ENCODE results near the gene KCNIP4. TPM values are rescaled to one million over a fixed set of nuclear protein-coding genes. Genes with fewer than 3 reads are reported as not detected.
A peak's percentile ranks its signal among the peaks of the same experiment; 100 is the strongest.

Gene KCNIP4
- total and polyA plus RNA-seq, 12 donors = 0.15 TPM; not detected in 11

GRCh38 chr4:21778702-21779101 lies 169.9 kb downstream of the KCNIP4 start:
- DNase-seq (no peak), ATAC-seq (no peak)
- H3K9me3 ChIP-seq = no peaks in the 10 kb centered on the region
- no peaks in the 10 kb centered on the region for H3K4me1 ChIP-seq
- H3K27ac ChIP-seq = no peak overlapping the region
- TF ChIP-seq CTCF (IDR thresholded peaks at IDR 0.05) = no peak
- intact Hi-C loops (cut with DNase I) = no loop called here
- H3K4me3 ChIP-seq = no peak overlapping the region
- 51 to 52% methylated on average over 2 of the region's 2 CpGs for WGBS, 2 donors
- no peaks in the 10 kb centered on the region for H3K36me3 ChIP-seq
- peaks cover 0 to 14% (median 0%) of the 10 kb centered on the region in 7 donors for H3K27me3 ChIP-seq

- ATAC-seq (no peak), DNase-seq (no peak)
- no peak overlapping the region for H3K27ac ChIP-seq
- intact Hi-C loops (cut with DNase I) = no loop called here
- TF ChIP-seq CTCF (IDR thresholded peaks at IDR 0.05) = no peak
- H3K36me3 ChIP-seq = no peaks in the 10 kb centered on the region
- WGBS, 2 donors = 86 to 91% methylated on average over 3 of the region's 3 CpGs
- peaks cover 0 to 14% (median 0%) of the 10 kb centered on the region in 7 donors for H3K27me3 ChIP-seq
- peaks cover 0 to 9% (median 0%) of the 10 kb centered on the region in 11 donors for H3K9me3 ChIP-seq
- no peaks in the 10 kb centered on the region for H3K4me1 ChIP-seq
- H3K4me3 ChIP-seq = no peak overlapping the region
These were observed 172.9 kb downstream of the KCNIP4 start for GRCh38 chr4:21775703-21776102.

- no peak for TF ChIP-seq CTCF (IDR thresholded peaks at IDR 0.05)
- no peak overlapping the region for H3K4me3 ChIP-seq
- H3K36me3 ChIP-seq = no peaks in the 10 kb centered on the region
- no peak overlapping the region for H3K27ac ChIP-seq
- DNase-seq = no peak
- 56 to 60% methylated on average over 4 of the region's 4 CpGs for WGBS, 2 donors
- no peaks in the 10 kb centered on the region for H3K27me3 ChIP-seq
- ATAC-seq = no peak
- peaks cover 0 to 9% (median 0%) of the 10 kb centered on the region in 11 donors for H3K9me3 ChIP-seq
- intact Hi-C loops (cut with DNase I) = loop anchor here in 5 of 10 donors (2.0 to 10.0 kb wide), 4 partner anchors 257 to 997 kb away; no protein-coding TSS in a partner anchor
- no peaks in the 10 kb centered on the region for H3K4me1 ChIP-seq
These were observed 179.0 kb downstream of the KCNIP4 start for GRCh38 chr4:21769404-21770147.

- H3K27ac ChIP-seq = no peak overlapping the region
- intact Hi-C loops (cut with DNase I) = loop anchor here in 5 of 10 donors (2.0 to 10.0 kb wide), 4 partner anchors 256 to 996 kb away; no protein-coding TSS in a partner anchor
- DNase-seq = peak in 1 of 2 donors; percentile 9
- no peak overlapping the region for H3K4me3 ChIP-seq
- H3K9me3 ChIP-seq = peaks cover 0 to 9% (median 0%) of the 10 kb centered on the region in 11 donors
- H3K36me3 ChIP-seq = no peaks in the 10 kb centered on the region
- H3K4me1 ChIP-seq = no peaks in the 10 kb centered on the region
- peak; percentile 40 to 79 (median 67) for TF ChIP-seq CTCF (IDR thresholded peaks at IDR 0.05)
- no peak for ATAC-seq
- 28 to 29% methylated on average over 6 of the region's 6 CpGs for WGBS, 2 donors
- no peaks in the 10 kb centered on the region for H3K27me3 ChIP-seq
These were observed 179.9 kb downstream of the KCNIP4 start for GRCh38 chr4:21768349-21769310.

Data from heart right ventricle (tissue), 16 donors.